HG03108 (cell line): Measurements from ENCODE around the gene ZFYVE19.
"Not testable (repeated sequence)": the region's sequence is repeated elsewhere in the genome, so short reads cannot be mapped to it uniquely, and the experiment has no call there.

ENCODE experiments used
- ATAC-seq: cut with Tn5 transposase; IDR thresholded peaks from one replicate; pipeline ENCODE4 v1.9.1; 2021; ENCODE audit warnings: moderate library complexity; ENCODE audit not compliant: unreplicated experiment

Gene ZFYVE19

DNA sequence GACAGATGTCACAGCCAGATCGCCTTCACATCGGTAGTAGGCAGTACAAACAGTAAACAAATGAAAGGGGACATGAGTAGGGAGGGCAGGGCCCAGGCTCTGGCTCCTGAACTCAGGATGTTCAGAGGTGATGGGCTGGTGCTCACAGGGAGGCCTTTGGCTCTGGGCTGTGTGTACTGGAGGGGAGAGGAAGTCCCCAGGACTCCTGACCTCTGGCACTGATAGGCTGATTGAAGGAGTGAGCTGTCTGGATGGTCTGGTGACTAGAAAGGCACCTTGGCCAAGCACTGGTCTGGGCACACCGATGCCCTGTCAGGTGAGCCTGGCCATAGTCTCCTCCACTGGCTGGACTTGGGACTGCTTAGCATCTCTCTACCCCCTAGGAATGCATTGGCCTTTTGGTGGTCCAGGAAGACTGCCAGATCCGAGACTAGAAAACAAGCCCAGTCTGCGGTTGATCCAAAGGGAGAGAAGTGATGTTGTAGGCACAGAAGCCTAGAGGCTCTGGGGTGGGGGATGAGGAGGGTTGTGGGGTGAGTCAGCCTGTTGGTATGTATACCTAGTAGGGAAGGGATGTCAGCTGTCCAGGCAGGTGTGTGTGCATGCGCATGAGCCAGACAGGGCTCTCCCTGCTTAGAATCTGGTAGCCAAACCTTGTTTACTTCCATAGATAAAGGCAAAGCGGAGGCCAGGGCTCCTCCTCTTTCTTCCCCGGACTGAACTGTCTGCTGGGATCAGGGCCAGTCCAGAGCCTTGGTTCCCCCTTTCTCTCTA lies 38.8 kb downstream of the ZFYVE19 start:
- no peak for ATAC-seq

GRCh38 chr15:40846841-40847222 lies 39.9 kb downstream of the ZFYVE19 start:
- no peak for ATAC-seq

DNA sequence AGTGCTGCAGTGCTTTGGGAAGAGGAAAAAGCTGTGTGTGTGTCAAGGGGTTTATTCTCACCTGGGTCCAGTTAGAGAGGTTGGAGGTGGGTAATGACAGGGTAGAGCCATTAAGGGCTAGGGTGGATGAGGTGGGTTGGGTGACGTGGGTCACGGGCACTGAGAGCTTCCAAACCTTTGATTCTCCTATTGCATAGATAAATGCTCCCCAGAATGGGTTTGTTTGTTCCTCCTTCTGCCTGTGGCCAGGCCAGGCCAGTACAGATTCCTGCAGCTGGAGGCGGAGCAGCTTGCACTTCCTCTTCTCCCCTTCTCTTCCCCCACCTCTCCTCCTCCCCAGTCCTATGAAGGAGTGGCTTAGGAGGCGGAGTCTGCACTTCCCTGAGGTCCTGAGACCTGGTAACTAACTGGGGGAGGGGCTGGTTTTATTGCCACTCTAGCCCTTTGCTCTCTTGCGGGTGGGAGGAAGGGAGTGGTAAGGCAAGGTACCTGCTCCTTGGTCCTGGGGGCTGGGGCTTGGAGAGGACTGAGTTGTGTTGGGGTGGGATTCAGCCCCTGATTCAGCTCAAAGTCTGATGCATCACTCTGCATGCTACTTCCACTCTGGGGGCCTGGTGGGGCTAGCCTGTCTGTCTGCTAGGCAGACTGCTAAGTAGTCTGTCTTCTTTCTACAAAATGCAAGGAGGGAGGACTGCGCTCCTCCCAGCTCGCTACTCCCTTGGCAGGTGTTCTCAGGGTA lies 40.5 kb downstream of the ZFYVE19 start:
- peak; percentile 58 for ATAC-seq

- ATAC-seq, result no peak
Measured at GRCh38 chr15:40850576-40851112, 43.8 kb downstream of the ZFYVE19 start.

DNA sequence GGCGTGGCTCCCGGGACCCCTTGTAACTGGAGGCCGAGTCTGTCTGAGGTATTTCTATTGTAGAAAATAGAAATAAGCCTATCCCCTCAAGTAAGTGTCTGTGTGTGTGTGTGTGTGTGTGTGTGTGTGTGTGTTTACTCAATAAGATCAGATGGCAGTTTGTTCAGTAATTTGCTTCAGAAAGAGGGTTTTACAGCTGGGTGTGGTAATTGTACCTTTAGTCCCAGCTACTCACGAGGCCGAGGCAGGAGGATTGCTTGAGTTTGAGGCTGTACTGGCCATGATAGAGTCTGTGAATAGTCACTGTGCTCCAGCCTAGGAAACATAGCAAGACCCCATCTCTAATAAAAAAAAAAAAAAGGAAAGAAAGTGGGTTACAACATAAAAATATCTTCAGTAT lies 45.6 kb downstream of the ZFYVE19 start:
- no peak for ATAC-seq

DNA sequence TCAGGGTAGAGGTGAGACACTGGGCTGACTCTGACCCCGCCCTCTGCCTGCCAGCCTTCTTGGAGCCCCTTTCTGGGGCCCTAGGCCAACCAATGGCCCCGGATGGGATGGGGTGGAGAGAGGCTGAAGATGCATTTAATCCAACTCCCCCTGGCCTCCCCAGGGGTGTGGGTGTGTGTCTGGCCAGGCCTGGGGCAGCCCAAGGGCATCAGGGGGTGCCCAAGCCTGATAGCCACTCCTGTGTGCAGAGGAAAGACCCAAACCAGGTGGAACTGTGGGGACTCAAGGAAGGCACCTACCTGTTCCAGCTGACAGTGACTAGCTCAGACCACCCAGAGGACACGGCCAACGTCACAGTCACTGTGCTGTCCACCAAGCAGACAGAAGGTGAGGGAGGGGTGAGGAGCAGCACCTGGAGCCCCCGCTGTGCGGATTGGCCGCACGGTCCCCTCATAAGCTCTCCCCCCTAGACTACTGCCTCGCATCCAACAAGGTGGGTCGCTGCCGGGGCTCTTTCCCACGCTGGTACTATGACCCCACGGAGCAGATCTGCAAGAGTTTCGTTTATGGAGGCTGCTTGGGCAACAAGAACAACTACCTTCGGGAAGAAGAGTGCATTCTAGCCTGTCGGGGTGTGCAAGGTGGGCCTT lies 46.5 kb downstream of the ZFYVE19 start:
- ATAC-seq, result no peak

DNA sequence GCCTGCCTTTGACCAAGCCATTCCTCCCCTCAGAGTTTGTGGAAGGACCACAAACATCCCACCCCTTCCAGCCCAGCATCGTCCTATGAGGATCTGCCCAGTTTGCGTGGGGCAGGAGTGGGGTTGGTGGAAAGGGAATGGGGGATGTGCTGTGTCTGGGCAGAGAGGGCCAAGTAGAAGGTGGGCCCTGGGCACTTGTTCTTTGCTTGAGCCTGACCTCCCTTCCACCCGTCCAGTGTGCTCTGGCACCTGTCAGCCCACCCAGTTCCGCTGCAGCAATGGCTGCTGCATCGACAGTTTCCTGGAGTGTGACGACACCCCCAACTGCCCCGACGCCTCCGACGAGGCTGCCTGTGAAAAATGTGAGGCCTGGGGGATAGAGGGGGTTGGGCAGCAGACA lies 47.3 kb downstream of the ZFYVE19 start:
- no peak for ATAC-seq

DNA sequence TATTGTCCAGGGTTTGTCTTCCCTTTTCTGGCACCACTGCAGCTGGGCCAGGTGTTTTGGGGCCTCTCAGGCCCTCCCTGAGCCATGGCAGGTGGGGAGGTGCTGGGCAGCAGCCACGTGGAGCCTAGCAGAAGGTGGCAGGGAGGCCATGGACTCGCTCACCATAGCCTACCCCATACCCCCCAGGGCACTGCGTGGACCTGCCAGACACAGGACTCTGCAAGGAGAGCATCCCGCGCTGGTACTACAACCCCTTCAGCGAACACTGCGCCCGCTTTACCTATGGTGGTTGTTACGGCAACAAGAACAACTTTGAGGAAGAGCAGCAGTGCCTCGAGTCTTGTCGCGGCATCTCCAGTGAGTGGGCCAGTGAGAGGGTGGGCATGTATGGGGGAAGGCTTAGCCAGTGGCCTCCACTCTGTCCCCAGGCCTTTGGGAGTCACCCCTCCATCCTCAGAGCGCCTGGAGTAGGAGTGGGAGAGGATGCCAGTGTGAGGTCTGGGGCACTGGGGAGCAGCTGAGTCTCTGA lies 48.9 kb downstream of the ZFYVE19 start:
- no peak for ATAC-seq

DNA sequence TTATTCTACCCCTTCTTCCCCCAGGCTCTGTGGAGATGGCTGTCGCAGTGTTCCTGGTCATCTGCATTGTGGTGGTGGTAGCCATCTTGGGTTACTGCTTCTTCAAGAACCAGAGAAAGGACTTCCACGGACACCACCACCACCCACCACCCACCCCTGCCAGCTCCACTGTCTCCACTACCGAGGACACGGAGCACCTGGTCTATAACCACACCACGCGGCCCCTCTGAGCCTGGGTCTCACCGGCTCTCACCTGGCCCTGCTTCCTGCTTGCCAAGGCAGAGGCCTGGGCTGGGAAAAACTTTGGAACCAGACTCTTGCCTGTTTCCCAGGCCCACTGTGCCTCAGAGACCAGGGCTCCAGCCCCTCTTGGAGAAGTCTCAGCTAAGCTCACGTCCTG lies 49.9 kb downstream of the ZFYVE19 start:
- ATAC-seq, result no peak

DNA sequence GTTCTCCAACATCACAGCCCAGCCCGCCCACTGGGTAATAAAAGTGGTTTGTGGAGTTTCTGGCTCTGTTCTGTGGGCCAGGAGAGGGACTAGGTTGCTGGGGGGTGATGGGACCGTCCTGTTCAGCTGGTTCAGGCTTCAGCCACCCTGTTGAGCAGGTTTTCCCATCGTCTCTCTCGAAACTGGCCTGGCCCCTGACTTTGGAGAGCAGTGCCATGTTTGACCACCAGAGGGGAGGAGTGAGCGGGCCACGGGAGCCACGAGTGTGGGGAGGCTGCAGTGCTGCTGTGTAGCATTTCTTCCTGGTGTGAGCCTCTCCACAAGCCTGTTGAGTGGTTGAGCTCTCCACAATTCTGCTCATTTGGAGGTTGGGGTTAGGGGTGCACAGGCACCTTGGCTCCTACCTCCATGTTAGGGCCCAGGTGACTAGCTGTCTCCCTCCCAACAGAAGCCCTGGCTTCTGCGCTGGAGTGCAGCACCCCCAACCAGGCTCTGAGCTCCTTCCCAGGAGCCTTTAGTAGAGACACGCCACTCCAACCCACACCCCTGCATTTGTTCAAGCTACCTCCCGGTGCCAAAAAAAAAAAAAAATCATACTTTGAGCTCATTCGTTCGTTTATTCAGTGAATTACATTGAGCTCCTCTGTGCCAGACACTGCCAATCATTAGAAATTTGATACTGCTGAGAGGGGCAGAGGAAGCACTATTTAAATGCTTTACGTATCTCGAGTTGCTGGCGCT lies 50.9 kb downstream of the ZFYVE19 start:
- peak; percentile 63 for ATAC-seq

DNA sequence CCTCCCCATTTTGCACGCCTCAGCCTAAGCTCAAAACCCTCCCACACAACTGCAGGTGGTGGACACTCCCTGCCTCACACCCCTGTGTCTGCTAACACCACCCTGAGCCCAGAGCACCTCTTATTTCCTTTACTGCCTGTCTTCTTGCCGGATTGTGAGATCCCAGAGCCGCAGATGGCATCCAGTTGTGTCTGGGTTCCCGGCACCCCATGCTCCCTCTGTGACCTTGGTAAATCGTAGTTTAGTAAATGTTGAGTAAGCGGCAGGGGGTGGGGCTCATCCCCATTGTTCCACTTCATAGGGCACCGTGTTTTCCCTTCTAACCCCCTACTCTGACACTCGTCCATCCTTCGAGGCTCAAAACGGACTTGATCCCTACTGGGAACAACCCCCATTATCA lies 51.8 kb downstream of the ZFYVE19 start:
- no peak for ATAC-seq

DNA sequence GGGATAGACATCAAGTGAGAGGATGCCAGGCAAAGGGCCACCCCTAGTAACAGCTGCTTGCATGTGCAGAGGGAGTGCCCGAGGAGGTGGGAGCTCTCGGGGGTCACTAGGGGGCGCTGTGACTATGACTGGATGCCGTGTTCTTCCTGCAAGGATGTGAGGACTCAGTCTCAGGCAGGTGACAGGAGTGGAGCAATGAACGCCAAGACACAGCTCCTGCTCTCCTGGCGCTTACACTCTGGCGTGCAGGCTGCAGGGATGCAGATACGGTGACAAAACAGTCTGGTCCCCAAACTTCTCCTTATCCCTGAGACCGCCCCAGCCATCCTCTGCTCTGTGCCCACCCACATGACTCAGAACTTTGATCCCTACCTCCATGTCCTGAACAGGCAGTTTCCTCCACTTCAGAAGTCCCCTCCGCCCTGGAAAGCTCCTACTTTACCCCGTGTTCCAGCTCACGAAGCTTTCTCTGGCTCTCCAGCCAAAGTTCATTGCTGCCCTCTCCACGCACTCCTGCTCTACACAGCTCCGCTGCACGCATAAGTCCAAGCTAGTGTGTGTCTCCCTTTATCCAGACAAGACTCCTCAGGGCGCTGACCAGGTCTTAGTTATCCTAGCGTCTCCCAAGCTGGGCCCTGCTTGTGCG lies 52.4 kb downstream of the ZFYVE19 start:
- ATAC-seq, result peak; percentile 65

- ATAC-seq, result not testable (repeated sequence)
Measured at GRCh38 chr15:40861147-40861546, 54.3 kb downstream of the ZFYVE19 start.

- ATAC-seq, result no peak
Measured at GRCh38 chr15:40863660-40864270, 56.9 kb downstream of the ZFYVE19 start.
